SU-DHL-6 (cell line): ENCODE results near the gene LRRTM3.

Source experiments
- EZH2phosphoT487 ChIP-seq: fragments of 200-600 bp; sonication (generic), shearing (Covaris generic); conservative IDR thresholded peaks from 2 replicates; pipeline ENCODE4 v1.6.1; 2018; ENCODE audit warnings: mild to moderate bottlenecking, antibody characterized with exemption, low read length, moderate library complexity, mixed read lengths
- TF ChIP-seq, protein P1 (sequence below): fragments of 200-600 bp; sonication (generic); IDR thresholded peaks from one replicate; pipeline ENCODE4 v1.5.1; 2017; ENCODE audit warnings: antibody characterized with exemption, mild to moderate bottlenecking, low read length, moderate library complexity; ENCODE audit not compliant: insufficient read depth, poor library complexity, severe bottlenecking

GRCh38 chr10:66929375-66929774 lies 3.5 kb downstream of the LRRTM3 start:
- TF ChIP-seq, protein P1, sequence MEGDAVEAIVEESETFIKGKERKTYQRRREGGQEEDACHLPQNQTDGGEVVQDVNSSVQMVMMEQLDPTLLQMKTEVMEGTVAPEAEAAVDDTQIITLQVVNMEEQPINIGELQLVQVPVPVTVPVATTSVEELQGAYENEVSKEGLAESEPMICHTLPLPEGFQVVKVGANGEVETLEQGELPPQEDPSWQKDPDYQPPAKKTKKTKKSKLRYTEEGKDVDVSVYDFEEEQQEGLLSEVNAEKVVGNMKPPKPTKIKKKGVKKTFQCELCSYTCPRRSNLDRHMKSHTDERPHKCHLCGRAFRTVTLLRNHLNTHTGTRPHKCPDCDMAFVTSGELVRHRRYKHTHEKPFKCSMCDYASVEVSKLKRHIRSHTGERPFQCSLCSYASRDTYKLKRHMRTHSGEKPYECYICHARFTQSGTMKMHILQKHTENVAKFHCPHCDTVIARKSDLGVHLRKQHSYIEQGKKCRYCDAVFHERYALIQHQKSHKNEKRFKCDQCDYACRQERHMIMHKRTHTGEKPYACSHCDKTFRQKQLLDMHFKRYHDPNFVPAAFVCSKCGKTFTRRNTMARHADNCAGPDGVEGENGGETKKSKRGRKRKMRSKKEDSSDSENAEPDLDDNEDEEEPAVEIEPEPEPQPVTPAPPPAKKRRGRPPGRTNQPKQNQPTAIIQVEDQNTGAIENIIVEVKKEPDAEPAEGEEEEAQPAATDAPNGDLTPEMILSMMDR = no peak
- TF ChIP-seq EZH2phosphoT487 = no peak
